HepG2 (cell line): ENCODE data around the gene ULK4. TPM values are rescaled to one million over a fixed set of nuclear protein-coding genes. Genes with fewer than 3 reads are reported as not detected.

Experiments used
- HMG20A ChIP-seq: IDR thresholded peaks from 2 replicates; pipeline ENCODE4 v1.6.1; 2016; ENCODE audit warnings: borderline replicate concordance
- MBD4 ChIP-seq: IDR thresholded peaks from 2 replicates; pipeline ENCODE4 v1.6.1; 2012; ENCODE audit warnings: low read length, inconsistent platforms, borderline replicate concordance
- NR1H2 ChIP-seq: sonication (generic); formaldehyde crosslinking; IDR thresholded peaks from 2 replicates; pipeline ENCODE4 v1.8.1; 2022; ENCODE audit warnings: low read depth, missing genetic modification reagents, borderline replicate concordance
- PCBP2 ChIP-seq: fragments of 200-400 bp; formaldehyde crosslinking; optimal IDR thresholded peaks from 2 replicates; pipeline ENCODE3; 2018; ENCODE audit warnings: low read length, low read depth; ENCODE audit not compliant: poor library complexity, severe bottlenecking
- PLRG1 ChIP-seq: fragments of 450-650 bp; conservative IDR thresholded peaks from 2 replicates; pipeline ENCODE4 v1.6.1; 2016
- POLR2AphosphoS2 ChIP-seq: IDR thresholded peaks from 2 replicates; pipeline ENCODE4 v1.6.1; 2011; ENCODE audit warnings: low read depth, low read length, improper control_type of control experiment
- SMAD1 ChIP-seq: sonication (generic); formaldehyde crosslinking; IDR thresholded peaks from 2 replicates; pipeline ENCODE4 v1.4.0; 2020; ENCODE audit warnings: missing genetic modification reagents, low read depth, mild to moderate bottlenecking, borderline replicate concordance
- SOX5 ChIP-seq: IDR thresholded peaks from 2 replicates; pipeline ENCODE4 v1.6.1; 2016; ENCODE audit warnings: borderline replicate concordance
- SOX6 ChIP-seq, 2 experiments: fragments of 450-650 bp in 1 of 2; sonication (generic) in 1 of 2; formaldehyde crosslinking in 1 of 2; IDR thresholded peaks; 2 replicates each; pipeline versions ENCODE4 v1.4.0 to v1.6.1; 2017 to 2020; ENCODE audit warnings: antibody characterized with exemption in 1 of 2, mild to moderate bottlenecking in 1 of 2, missing genetic modification reagents in 1 of 2
- TEAD2 ChIP-seq: sonication (generic); formaldehyde crosslinking; IDR thresholded peaks from 2 replicates; pipeline ENCODE4 v1.9.0; 2021; ENCODE audit warnings: missing genetic modification reagents
- ZBTB39 ChIP-seq: sonication (generic); formaldehyde crosslinking; IDR thresholded peaks from 2 replicates; pipeline ENCODE4 v1.5.0; 2020; ENCODE audit warnings: missing genetic modification reagents
- ZBTB42 ChIP-seq: sonication (generic); formaldehyde crosslinking; IDR thresholded peaks from 2 replicates; pipeline ENCODE4 v1.5.0; 2020; ENCODE audit warnings: mild to moderate bottlenecking, missing genetic modification reagents
- ZSCAN29 ChIP-seq: sonication (generic); formaldehyde crosslinking; conservative IDR thresholded peaks from 2 replicates; pipeline ENCODE4 v1.4.0; 2020; ENCODE audit warnings: mild to moderate bottlenecking, missing genetic modification reagents
- polyA plus RNA-seq, 8 experiments: library from polyadenylated mRNA; depleted of rRNA in 3 of 8; stranded (reverse) in 7 of 8; unstranded in 1 of 8; fragments of >200 nt; fragmentation: Illumina TruSeq in 4 of 8; extraction: Trizol in 4 of 8; gene quantifications; 2 replicates each; pipeline versions ENCODE4 v1.2.1 to v1.2.3, GENCODE V29; 2011 to 2016; ENCODE audit warnings: low read depth in 4 of 8, missing spikeins in 1 of 8, mixed read lengths in 1 of 8; ENCODE audit not compliant: insufficient read depth in 1 of 8
- total RNA-seq, 5 experiments: library from RNA; depleted of rRNA; stranded (reverse); fragments of >200 nt; fragmentation: Illumina TruSeq; extraction: Trizol; gene quantifications; 2 replicates each; pipeline ENCODE4 v1.2.3, GENCODE V29; 2016; ENCODE audit warnings: low read depth in 1 of 5
- TF ChIP-seq, protein P1 (sequence below): sonication (generic); formaldehyde crosslinking; IDR thresholded peaks from 2 replicates; pipeline ENCODE4 v1.4.0; 2020; ENCODE audit warnings: missing genetic modification reagents
- TF ChIP-seq, protein P2 (sequence below): sonication (generic); IDR thresholded peaks from 2 replicates; pipeline ENCODE4 v1.6.1; 2016; ENCODE audit warnings: low read depth, borderline replicate concordance
- TF ChIP-seq, protein P3 (sequence below): sonication (generic); formaldehyde crosslinking; IDR thresholded peaks from 2 replicates; pipeline ENCODE4 v1.8.0; 2023; ENCODE audit warnings: mild to moderate bottlenecking, missing genetic modification reagents
- TF ChIP-seq, protein P4 (sequence below): sonication (generic); formaldehyde crosslinking; IDR thresholded peaks from 2 replicates; pipeline ENCODE4 v1.5.0; 2020; ENCODE audit warnings: missing genetic modification reagents, mild to moderate bottlenecking, borderline replicate concordance
- TF ChIP-seq, protein P5 (sequence below): sonication (generic); formaldehyde crosslinking; IDR thresholded peaks from 2 replicates; pipeline ENCODE4 v1.4.0; 2020; ENCODE audit warnings: missing genetic modification reagents, borderline replicate concordance

Gene ULK4
- total and polyA plus RNA-seq, 2 of the 13 experiments (the other 11 are each of a cell fraction or from before 2014, with no cell fraction given) = 6.7 to 11.8 TPM

GRCh38 chr3:41426485-41426884 is 535.4 kb downstream of the ULK4 start (continued):
- TF ChIP-seq, protein P1, sequence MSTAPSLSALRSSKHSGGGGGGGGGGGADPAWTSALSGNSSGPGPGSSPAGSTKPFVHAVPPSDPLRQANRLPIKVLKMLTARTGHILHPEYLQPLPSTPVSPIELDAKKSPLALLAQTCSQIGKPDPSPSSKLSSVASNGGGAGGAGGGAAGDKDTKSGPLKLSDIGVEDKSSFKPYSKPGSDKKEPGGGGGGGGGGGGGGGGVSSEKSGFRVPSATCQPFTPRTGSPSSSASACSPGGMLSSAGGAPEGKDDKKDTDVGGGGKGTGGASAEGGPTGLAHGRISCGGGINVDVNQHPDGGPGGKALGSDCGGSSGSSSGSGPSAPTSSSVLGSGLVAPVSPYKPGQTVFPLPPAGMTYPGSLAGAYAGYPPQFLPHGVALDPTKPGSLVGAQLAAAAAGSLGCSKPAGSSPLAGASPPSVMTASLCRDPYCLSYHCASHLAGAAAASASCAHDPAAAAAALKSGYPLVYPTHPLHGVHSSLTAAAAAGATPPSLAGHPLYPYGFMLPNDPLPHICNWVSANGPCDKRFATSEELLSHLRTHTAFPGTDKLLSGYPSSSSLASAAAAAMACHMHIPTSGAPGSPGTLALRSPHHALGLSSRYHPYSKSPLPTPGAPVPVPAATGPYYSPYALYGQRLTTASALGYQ (CRISPR knock-in tag) = no peak
- TF ChIP-seq ZBTB39 (CRISPR knock-in tag) (no peak), MBD4 (no peak), PCBP2 (no peak), PLRG1 (no peak), ZBTB42 (CRISPR knock-in tag) (no peak), NR1H2 (no peak), HMG20A (0 out of 2 replicates have a peak, but pooled peaks have one; percentile 9), ZSCAN29 (no peak), POLR2AphosphoS2 (no peak), SOX6 (IDR thresholded peaks at IDR 0.05) (no peak), SOX6 (CRISPR knock-in tag; IDR thresholded peaks at IDR 0.05) (peak; percentile 82), SOX5 (peak; percentile 63; the same call in 1 of the 2 replicates), SMAD1 (CRISPR knock-in tag) (no peak), TEAD2 (CRISPR knock-in tag) (no peak)
- TF ChIP-seq, protein P2, sequence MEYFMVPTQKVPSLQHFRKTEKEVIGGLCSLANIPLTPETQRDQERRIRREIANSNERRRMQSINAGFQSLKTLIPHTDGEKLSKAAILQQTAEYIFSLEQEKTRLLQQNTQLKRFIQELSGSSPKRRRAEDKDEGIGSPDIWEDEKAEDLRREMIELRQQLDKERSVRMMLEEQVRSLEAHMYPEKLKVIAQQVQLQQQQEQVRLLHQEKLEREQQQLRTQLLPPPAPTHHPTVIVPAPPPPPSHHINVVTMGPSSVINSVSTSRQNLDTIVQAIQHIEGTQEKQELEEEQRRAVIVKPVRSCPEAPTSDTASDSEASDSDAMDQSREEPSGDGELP = no peak
- TF ChIP-seq, protein P3, sequence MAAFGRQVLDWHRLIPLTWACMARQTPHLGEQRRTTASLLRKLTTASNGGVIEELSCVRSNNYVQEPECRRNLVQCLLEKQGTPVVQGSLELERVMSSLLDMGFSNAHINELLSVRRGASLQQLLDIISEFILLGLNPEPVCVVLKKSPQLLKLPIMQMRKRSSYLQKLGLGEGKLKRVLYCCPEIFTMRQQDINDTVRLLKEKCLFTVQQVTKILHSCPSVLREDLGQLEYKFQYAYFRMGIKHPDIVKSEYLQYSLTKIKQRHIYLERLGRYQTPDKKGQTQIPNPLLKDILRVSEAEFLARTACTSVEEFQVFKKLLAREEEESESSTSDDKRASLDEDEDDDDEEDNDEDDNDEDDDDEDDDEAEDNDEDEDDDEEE = no peak
- TF ChIP-seq, protein P4, sequence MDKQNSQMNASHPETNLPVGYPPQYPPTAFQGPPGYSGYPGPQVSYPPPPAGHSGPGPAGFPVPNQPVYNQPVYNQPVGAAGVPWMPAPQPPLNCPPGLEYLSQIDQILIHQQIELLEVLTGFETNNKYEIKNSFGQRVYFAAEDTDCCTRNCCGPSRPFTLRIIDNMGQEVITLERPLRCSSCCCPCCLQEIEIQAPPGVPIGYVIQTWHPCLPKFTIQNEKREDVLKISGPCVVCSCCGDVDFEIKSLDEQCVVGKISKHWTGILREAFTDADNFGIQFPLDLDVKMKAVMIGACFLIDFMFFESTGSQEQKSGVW (CRISPR knock-in tag) = no peak
- TF ChIP-seq, protein P5, sequence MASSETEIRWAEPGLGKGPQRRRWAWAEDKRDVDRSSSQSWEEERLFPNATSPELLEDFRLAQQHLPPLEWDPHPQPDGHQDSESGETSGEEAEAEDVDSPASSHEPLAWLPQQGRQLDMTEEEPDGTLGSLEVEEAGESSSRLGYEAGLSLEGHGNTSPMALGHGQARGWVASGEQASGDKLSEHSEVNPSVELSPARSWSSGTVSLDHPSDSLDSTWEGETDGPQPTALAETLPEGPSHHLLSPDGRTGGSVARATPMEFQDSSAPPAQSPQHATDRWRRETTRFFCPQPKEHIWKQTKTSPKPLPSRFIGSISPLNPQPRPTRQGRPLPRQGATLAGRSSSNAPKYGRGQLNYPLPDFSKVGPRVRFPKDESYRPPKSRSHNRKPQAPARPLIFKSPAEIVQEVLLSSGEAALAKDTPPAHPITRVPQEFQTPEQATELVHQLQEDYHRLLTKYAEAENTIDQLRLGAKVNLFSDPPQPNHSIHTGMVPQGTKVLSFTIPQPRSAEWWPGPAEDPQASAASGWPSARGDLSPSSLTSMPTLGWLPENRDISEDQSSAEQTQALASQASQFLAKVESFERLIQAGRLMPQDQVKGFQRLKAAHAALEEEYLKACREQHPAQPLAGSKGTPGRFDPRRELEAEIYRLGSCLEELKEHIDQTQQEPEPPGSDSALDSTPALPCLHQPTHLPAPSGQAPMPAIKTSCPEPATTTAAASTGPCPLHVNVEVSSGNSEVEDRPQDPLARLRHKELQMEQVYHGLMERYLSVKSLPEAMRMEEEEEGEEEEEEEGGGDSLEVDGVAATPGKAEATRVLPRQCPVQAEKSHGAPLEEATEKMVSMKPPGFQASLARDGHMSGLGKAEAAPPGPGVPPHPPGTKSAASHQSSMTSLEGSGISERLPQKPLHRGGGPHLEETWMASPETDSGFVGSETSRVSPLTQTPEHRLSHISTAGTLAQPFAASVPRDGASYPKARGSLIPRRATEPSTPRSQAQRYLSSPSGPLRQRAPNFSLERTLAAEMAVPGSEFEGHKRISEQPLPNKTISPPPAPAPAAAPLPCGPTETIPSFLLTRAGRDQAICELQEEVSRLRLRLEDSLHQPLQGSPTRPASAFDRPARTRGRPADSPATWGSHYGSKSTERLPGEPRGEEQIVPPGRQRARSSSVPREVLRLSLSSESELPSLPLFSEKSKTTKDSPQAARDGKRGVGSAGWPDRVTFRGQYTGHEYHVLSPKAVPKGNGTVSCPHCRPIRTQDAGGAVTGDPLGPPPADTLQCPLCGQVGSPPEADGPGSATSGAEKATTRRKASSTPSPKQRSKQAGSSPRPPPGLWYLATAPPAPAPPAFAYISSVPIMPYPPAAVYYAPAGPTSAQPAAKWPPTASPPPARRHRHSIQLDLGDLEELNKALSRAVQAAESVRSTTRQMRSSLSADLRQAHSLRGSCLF = no peak
